A549 (cell line): Measurements from ENCODE around the gene LRRC31.

ENCODE experiments used
- CBX8 ChIP-seq: fragments of 200-600 bp; sonication (generic); IDR thresholded peaks from 2 replicates; pipeline ENCODE4 v1.6.1; 2016
- FOSL2 ChIP-seq, 2 experiments: fragments of 450-650 bp in 1 of 2; fragments of >200 bp in 1 of 2; sonication (Bioruptor Twin) in 1 of 2; formaldehyde crosslinking; IDR thresholded peaks; 2 replicates each; pipeline versions ENCODE4 v1.5.0 to v1.6.1; 2016 to 2020; ENCODE audit warnings: mild to moderate bottlenecking in 1 of 2, moderate library complexity in 1 of 2
- TF ChIP-seq, protein P1 (sequence below): fragments of >200 bp; sonication (Bioruptor Twin); formaldehyde crosslinking; IDR thresholded peaks from 3 replicates; pipeline ENCODE4 v1.5.1; 2016
- TF ChIP-seq, protein P2 (sequence below): IDR thresholded peaks from 2 replicates; pipeline ENCODE4 v1.6.1; 2012; ENCODE audit warnings: low read depth, borderline replicate concordance
- TF ChIP-seq, protein P3 (sequence below): IDR thresholded peaks from 2 replicates; pipeline ENCODE4 v1.6.1; 2012

DNA sequence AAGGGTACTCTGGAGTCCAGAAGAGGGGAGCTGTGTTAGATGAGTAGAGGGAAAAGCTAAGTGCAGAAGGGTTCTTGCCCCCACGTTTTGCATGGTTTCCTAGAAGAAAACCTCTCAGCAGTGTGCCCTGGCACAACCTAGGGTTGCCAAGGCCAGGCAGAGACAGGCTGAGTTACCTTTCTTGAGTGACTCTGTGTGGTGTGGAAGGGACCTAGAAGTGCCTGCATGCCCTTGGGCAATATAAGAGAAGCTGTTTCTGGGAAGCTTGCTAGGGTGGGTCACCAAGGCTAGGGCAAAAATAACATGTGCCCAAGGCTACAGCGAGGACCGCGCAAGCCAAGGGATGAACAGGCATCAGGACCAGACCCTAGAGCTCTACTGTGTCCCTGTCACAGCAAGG lies 38.2 kb upstream of the LRRC31 start:
- TF ChIP-seq, protein P1, sequence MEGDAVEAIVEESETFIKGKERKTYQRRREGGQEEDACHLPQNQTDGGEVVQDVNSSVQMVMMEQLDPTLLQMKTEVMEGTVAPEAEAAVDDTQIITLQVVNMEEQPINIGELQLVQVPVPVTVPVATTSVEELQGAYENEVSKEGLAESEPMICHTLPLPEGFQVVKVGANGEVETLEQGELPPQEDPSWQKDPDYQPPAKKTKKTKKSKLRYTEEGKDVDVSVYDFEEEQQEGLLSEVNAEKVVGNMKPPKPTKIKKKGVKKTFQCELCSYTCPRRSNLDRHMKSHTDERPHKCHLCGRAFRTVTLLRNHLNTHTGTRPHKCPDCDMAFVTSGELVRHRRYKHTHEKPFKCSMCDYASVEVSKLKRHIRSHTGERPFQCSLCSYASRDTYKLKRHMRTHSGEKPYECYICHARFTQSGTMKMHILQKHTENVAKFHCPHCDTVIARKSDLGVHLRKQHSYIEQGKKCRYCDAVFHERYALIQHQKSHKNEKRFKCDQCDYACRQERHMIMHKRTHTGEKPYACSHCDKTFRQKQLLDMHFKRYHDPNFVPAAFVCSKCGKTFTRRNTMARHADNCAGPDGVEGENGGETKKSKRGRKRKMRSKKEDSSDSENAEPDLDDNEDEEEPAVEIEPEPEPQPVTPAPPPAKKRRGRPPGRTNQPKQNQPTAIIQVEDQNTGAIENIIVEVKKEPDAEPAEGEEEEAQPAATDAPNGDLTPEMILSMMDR, result no peak
- TF ChIP-seq, protein P2, sequence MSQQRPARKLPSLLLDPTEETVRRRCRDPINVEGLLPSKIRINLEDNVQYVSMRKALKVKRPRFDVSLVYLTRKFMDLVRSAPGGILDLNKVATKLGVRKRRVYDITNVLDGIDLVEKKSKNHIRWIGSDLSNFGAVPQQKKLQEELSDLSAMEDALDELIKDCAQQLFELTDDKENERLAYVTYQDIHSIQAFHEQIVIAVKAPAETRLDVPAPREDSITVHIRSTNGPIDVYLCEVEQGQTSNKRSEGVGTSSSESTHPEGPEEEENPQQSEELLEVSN, result no peak
- no peak for TF ChIP-seq FOSL2 (IDR thresholded peaks at IDR 0.05)
- TF ChIP-seq FOSL2 (CRISPR knock-in tag; IDR thresholded peaks at IDR 0.05), result no peak
- TF ChIP-seq, protein P3, sequence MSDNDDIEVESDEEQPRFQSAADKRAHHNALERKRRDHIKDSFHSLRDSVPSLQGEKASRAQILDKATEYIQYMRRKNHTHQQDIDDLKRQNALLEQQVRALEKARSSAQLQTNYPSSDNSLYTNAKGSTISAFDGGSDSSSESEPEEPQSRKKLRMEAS, result no peak
- no peak for TF ChIP-seq CBX8
